Activated CD4-positive, CD25-positive, alpha-beta regulatory T cell (primary cell): ENCODE measurements around the gene PAQR8.
"Not testable (repeated sequence)": the region's sequence is repeated elsewhere in the genome, so short reads cannot be mapped to it uniquely, and the experiment has no call there.

Experiments used
- DNase-seq, 4 experiments: peaks; one replicate each; lab custom pipeline; 2025; lab: John Stamatoyannopoulos, UW

PAQR8 gene

GRCh38 chr6:52411911-52412310, 50.0 kb downstream of the PAQR8 start:
- no peak for DNase-seq

GRCh38 chr6:52415333-52415732, 53.4 kb downstream of the PAQR8 start:
- DNase-seq, result no peak

GRCh38 chr6:52415917-52416628, 54.1 kb downstream of the PAQR8 start:
- no peak for DNase-seq

- DNase-seq, result no peak
Measured at GRCh38 chr6:52416629-52417151, 54.7 kb downstream of the PAQR8 start.

- no peak for DNase-seq
Measured at GRCh38 chr6:52417675-52418111, 55.7 kb downstream of the PAQR8 start.

- no peak for DNase-seq
Measured at GRCh38 chr6:52418606-52419005, 56.7 kb downstream of the PAQR8 start.

- peak; percentile 93 to 97 (median 96) for DNase-seq
Measured at GRCh38 chr6:52419809-52420667, 58.1 kb downstream of the PAQR8 start, which contains the start of gene EFHC1. Gene EFHC1, plus strand, starts transcription at chr6:52420342. Its CDS starts 69 bp downstream, at chr6:52420411.

- no peak for DNase-seq
Measured at GRCh38 chr6:52420668-52421358, 58.9 kb downstream of the PAQR8 start.

- DNase-seq, result no peak
Measured at GRCh38 chr6:52422156-52422555, 60.2 kb downstream of the PAQR8 start.

GRCh38 chr6:52423448-52423847, 61.5 kb downstream of the PAQR8 start:
- DNase-seq, result no peak

GRCh38 chr6:52423971-52424381, 62.0 kb downstream of the PAQR8 start:
- DNase-seq, result no peak

- DNase-seq, result no peak
Measured at GRCh38 chr6:52424513-52424912, 62.6 kb downstream of the PAQR8 start.

GRCh38 chr6:52426667-52427066, 64.7 kb downstream of the PAQR8 start:
- DNase-seq, result no peak

GRCh38 chr6:52433294-52433693, 71.3 kb downstream of the PAQR8 start:
- not testable (repeated sequence) for DNase-seq

- DNase-seq, result no peak
Measured at GRCh38 chr6:52435345-52435744, 73.4 kb downstream of the PAQR8 start.

- no peak for DNase-seq
Measured at GRCh38 chr6:52438926-52439325, 77.0 kb downstream of the PAQR8 start.

- DNase-seq, result no peak
Measured at GRCh38 chr6:52454556-52454955, 92.6 kb downstream of the PAQR8 start.

GRCh38 chr6:52457096-52457495, 95.1 kb downstream of the PAQR8 start:
- DNase-seq, result no peak
